ENCODE measurements around the gene E2F8.
"Not testable (repeated sequence)": the region's sequence is repeated elsewhere in the genome, so short reads cannot be mapped to it uniquely, and the experiment has no call there.

E2F8 gene, protein sequence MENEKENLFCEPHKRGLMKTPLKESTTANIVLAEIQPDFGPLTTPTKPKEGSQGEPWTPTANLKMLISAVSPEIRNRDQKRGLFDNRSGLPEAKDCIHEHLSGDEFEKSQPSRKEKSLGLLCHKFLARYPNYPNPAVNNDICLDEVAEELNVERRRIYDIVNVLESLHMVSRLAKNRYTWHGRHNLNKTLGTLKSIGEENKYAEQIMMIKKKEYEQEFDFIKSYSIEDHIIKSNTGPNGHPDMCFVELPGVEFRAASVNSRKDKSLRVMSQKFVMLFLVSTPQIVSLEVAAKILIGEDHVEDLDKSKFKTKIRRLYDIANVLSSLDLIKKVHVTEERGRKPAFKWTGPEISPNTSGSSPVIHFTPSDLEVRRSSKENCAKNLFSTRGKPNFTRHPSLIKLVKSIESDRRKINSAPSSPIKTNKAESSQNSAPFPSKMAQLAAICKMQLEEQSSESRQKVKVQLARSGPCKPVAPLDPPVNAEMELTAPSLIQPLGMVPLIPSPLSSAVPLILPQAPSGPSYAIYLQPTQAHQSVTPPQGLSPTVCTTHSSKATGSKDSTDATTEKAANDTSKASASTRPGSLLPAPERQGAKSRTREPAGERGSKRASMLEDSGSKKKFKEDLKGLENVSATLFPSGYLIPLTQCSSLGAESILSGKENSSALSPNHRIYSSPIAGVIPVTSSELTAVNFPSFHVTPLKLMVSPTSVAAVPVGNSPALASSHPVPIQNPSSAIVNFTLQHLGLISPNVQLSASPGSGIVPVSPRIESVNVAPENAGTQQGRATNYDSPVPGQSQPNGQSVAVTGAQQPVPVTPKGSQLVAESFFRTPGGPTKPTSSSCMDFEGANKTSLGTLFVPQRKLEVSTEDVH

DNA sequence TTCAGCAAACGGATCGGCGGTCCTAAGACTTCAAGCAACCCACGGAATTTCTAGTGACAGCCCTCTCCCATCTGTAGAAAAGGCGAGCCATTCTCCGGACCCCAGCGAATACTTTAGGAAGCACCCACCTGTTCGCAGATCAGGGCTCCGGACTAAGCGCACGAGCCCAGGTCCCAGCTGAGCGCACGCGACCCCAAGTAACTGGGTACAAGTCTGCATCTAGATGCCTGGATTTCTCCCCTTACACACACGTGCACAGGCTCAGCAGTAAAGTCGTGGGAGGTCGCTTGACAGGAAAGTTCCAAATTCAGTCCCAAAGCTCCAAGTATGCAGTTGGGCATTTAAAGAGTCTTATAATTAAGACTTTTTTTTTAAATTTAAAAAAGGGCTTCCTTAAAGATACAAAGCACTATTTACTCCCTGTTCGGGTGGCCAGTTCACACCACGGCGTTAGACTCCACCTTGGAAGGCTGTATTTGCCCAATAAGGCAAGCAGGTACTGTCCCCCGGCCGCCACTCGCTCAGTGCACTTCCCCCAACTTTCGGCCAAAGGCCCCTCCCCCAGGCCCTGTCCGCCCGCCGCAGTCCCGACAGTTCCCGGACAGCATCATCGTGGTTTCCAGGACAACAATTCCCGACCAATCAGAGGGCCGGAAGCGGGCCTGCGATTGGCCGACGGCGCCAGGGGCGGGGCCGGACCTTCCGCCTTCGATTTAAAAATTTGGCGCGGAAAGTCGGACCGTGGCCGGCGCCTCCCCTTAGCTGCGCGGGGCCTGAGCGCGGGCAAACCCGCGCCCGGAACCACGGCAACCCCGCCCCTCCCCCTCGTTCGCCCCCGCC, at the start of gene E2F8:
Gene E2F8 (minus strand): TSS at position 526 of the 840 bp plus-strand sequence. CDS start 824 bp downstream, outside the sequence.
- peak; percentile 64 for DNase-seq (ENCODE audit: low read depth)

DNA sequence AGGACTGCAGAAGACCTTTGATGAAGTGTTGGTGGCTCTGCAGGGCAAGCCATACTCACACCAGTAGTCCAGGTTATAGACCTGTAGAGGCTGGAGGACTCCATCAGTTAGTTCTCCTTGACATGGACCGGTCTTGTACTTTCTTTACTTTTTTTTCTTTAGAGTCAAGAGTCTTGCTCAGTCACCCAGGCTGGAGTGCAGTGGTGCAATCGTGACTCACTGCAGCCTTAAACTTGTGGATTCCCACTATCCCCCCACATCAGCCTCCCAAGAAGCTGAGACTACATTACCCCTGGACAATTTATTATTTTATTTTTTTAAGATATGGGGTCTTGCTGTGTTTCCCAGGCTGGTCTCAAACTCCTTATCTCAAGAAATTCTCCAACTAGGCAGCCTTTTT, 49.6 kb upstream of the E2F8 start:
- no peak for DNase-seq (ENCODE audit: low read depth)

DNA sequence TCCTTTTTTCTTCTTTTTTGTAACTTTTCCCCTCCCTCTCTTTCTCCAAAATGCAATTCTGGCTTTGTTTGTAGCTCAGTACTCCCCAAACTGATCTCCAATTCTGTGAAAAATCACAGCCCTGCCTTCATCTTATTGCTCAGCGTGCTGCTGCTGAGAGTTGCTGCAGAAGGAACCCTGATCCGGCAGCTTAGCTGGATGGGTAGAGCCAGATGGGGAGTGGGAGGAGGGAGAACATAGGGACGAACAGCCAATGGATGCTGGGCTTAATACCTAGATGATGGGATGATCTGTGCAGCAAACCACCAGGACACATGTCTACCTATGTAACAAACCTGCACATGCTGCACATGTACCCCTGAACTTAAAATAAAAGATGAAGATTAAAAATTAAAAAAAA, 47.5 kb upstream of the E2F8 start:
- DNase-seq (ENCODE audit: low read depth): no peak

DNA sequence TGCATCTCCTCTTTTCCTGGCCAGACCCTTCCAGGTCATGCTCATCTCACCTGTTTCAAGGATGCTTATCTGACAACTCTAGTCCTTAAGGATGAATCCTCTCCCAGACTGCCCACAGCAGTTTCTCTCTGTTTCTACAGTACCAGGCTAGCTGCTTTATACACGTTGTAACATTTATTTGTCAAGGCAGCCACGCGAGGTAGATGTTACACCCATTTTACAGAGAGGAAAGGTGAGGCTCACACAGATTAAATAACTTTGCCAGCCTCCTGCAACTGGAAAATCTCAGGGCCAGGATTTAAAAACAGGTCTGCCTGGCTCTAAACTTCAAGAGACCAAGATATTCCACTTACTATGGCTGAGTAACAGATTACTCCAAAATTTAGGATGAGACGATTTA, 45.7 kb upstream of the E2F8 start:
- no peak for DNase-seq (ENCODE audit: low read depth)

DNA sequence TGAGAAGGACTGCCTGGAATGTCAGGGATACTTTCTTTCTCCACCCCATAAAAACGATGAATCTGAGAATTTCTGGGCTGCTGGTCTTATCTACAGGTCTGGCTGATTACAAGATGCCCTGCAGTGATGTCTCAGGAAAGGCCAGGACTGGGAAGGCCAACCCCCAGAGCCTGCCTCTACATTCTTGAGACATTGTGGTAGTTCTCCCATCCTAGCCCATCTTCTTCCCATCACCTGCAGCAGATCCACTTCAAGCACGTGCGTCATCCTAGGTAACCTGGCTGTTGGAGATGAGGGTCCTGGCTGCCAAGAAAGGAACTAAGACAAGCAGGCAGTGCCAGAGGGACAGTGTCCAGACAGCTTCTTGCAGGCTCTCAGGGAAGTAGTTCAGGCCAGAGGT, 44.1 kb upstream of the E2F8 start:
- DNase-seq (ENCODE audit: low read depth): no peak

DNA sequence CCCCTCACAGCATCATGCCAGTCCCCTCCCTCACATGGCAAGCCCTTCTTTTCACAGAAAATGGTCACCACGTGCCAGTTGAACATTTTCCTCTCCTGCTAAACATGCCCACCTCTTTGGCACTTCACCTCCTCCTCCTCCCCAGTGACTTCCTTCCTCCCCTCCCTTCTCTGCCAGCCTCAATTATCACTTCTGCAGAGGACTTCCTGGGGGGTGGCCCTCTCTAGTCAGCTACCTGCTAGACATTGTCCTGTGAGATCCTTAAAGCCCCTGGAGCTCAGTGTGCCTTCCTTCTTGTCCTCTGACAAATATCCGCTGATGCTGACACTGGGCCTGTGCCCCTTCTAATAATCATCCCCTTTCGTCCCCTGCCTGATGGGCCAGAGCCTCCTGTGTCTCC, 43.2 kb upstream of the E2F8 start:
- DNase-seq (ENCODE audit: low read depth): no peak

DNA sequence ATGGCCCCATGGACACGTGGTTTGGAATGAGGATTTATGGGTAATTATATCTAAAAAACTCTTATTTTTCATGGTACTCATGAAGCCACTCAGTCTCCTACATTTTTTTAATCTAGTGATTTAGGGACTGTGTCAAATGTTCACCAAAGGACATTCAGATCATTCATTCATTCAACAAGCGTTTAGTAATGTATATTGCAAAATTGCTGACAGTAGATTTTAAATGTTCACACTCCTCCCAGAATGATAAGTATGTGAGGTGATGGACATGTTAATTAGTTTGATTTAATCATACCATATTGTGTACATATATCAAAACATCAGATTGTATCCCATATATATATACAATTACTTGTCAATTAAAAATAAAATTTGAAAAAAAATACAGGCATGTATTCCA, 40.8 kb upstream of the E2F8 start:
- DNase-seq (ENCODE audit: low read depth): no peak

DNA sequence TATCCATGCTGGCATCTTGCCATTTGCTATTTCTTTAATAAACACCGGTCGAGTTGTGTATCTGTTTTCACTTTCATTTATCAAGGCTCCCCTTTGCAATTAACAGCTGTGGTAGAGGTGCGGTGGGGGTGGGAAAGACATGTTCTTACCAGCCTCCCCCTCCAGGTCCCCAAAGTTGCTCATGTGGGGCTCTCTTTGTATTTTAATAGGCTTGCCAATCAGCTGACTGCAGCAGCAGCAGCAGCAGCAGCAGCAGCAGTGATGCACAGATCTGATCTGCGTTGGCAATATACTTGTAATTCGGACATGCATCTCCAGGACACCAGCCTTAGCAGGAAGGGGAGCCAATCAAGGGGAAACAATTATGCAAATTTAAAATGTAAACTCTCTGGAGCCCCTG, 40.3 kb upstream of the E2F8 start:
- DNase-seq (ENCODE audit: low read depth): no peak

DNA sequence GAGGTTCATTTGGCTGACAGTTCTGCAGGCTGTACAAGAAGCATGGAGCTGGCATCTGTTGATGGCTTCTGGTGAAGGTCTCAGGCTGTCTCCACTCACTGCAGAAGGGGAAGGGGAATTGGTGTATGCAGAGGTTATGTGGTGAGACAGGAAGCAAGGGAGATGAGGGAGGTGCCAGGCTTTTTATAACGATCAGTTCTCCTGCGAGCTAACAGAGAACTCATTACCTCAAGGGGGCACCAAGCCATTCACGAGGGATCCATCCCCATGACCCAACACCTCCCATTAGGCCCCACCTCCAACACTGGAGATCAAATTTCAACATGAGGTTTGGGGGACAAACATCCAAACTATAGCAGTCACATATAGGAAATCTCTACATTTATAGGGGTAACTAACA, 38.7 kb upstream of the E2F8 start:
- DNase-seq (ENCODE audit: low read depth): no peak

DNA sequence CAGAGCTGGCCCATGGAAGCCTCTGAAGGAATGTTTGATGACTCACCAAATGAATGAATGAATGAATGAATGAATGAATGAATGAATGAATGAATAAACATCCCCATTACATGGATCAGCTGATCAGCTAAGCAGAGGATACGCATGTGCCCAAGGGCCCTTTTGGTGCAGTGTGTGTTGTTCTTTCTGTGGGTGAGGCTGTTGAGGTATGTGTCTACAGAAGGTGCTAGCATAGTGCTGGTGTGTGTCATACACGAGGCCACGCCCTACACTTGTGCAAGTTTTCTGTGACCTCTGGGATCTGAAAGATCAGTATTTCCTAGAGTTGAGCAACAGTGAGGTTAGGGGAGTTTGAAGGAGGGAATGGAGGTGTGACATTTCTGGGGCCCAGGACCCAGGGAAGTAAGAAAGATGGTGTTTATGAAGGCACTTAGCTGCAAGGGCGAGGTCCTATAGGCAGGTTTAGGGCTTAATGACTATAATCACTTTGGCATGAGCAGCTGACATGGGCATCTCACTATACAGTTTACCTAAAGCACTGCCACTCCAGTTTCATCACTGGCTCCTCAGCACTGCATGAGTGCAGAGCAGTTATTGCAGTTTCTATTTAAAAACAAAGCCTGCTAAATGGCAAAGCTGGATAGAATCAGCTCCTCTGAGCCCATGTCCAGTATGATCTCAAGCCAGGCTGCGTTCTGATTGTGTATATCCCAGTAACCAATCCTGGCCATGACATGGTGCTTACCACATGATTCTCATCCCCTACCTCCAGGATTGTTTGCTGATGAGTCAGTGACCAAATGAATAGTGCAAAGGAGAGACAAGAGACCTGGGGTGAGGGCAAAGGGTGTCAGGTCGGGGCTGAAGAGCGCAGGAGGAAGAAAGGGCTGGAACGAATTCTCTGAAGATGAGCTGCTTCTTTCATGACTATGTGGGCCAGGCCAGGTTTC, 36.4 kb upstream of the E2F8 start:
- no peak for DNase-seq (ENCODE audit: low read depth)

DNA sequence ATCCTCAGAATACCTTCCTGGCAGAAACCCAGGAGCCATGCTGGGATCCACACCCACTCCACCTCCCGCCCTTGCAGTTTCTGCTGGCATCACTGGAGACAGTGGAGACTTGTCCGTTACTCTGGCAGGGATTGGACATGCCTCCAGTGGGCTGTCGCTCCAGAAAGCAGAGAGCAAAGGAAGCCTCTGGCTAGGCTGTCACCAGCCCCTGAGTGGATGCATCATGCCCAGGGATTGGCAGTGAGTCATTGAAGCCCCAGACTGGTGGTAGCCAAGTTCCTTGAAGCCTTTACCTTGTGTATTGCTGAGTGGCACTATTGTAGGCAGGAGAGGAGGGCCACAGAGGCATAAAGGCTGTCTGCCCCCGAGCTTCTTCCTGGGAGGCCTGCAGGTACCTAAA, 34.8 kb upstream of the E2F8 start:
- no peak for DNase-seq (ENCODE audit: low read depth)

DNA sequence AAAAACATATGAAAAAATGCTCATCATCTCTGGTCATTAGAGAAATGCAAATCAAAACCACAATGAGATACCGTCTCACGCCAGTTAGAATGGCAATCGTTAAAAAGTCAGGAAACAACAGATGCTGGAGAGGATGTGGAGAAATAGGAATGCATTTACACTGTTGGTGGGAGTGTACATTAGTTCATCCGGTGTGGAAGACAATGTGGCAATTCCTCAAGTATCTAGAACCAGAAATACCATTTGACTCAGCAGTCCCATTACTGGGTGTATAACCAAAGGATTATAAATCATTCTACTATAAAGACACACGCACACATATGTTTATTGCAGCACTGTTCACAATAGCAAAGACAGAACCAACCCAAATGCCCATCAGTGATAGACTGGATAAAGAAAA, 32.5 kb upstream of the E2F8 start:
- DNase-seq (ENCODE audit: low read depth): not testable (repeated sequence)

DNA sequence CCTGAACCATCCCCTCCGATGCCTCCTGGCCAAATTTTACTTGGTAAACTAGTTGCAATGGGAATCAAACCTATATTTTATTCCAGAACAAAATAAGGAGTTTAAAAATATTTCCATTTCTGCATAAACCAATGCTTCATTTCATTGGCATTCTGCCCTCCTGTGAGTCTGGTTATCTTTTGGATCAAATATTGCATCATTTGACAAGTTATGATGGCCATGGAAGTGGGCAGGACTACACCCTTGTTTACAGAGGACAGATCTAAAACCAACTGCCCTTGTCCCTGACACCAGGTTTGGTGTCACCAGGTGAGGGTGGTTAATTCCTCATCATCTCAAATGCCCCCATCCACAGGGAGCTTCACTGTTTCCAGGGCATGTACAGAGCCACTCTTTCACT, 28.2 kb upstream of the E2F8 start:
- no peak for DNase-seq (ENCODE audit: low read depth)

DNA sequence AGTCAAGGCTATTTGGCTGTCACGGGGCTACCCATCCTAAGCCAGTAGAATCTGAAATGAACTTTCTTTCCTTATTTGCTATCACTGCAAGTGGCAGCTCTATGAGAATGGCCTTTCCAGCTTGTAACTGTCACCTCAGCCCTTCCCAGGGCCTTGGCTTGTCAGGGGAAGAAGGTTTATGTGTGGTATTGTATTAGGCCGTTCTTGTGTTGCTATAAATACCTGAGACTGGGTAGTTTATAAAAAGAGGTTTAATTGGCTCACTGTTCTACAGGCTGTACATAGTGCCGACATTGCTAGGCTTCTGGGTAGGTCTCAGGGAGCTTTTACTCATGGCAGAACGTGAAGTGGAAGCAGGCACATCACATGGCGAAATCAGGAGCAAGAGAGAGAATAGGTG, 26.8 kb upstream of the E2F8 start:
- DNase-seq (ENCODE audit: low read depth): no peak

DNA sequence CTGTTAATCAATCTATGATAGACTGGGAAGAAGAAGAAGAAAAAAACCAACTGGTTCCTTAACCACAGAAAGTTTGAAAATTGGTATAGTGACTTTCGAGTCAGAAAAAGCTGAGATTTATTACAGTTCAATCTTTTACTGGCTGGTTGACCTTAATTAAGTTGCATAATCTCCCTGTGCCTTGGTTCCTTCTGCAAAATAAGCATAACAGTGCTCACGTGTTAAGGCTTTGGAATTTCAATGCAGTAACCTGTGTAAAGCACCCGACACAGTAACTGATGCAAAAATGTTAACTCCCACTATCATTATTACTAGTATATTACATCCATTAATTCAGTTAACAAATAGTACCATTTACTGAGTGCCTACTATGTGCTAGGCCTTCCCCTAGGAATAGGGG, 22.6 kb upstream of the E2F8 start:
- DNase-seq (ENCODE audit: low read depth): no peak

DNA sequence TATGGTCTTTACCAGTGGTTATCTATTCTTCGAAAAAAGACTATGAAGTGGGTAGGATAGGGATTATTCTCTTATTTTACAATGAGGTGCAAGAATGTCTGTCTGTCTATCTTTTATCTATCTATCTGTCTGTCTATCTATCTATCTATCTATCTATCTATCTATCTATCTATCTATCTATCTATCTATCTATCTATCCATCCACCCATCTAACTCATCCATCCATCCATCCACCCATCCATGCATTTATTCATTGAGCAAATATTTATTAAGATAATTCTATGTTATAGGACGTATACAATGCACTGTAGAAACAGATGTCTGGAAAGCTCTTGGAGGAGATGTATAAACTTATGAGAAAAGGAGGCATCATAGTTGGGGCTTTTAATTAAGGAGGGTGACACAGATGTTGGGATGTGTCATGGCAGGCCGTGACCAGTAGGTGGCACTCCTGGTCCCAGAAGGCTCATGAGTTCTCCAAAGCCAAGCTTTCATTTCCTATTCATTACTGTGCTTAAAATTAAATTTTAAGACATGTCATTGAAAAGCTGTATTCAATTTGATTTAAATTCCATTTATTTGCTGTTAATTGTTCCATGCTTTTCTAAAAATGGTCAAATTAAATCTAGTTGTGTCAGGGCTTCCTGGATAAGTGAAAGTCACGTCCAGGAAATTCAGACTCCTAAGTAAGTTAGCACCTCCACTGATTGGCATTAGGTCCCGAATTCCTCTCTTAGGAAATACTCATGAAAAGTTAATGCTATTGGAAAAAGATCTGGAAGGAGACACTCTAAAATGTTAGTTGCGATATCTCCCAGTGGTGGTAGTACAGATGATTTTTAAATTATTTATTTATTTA, 19.0 kb upstream of the E2F8 start:
- DNase-seq (ENCODE audit: low read depth): peak; percentile 28

DNA sequence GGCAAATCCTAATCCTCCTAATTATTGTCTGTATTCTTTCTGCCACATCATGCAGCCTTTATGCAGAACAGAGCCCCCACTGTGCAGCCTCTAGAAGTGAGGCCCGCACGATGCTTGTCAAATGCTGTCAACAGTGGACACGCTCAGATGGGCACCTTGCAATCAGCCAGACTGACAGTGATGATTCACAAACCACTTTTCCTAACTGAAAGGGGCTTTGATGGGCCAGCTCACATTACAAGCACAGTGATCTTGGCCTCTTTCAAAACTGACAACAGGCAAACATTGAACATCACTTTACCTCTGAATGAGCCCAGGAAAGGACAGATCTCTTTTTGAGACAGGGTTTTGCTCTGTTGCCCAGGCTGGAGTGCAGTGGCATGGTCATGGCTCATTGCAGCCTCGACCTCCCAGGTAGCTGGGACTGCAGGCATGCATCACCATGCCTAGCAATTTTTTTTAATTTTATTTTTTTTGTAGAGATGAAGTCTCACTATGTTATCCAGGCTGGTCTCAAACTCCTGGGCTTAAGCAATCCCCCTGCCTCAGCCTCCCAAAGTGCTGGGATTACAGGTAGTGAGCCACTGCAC, 18.0 kb upstream of the E2F8 start:
- no peak for DNase-seq (ENCODE audit: low read depth)

DNA sequence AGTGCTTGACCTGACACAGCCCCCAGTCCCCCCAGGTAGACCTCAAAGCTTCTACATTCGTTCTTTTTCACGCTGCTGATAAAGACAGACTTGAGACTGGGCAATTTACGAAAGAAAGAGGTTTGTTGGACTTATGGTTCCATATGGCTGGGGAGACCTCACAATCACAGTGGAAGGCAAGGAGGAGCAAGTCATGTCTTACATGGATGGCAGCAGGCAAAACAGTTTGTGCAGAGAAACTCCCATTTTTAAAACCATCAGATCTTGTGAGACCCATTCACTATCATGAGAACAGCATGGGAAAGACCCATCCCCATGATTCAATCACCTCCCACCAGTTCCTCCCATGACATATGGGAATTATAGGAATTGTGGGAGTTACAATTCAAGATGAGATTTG, 13.7 kb upstream of the E2F8 start:
- DNase-seq (ENCODE audit: low read depth): not testable (repeated sequence)

DNA sequence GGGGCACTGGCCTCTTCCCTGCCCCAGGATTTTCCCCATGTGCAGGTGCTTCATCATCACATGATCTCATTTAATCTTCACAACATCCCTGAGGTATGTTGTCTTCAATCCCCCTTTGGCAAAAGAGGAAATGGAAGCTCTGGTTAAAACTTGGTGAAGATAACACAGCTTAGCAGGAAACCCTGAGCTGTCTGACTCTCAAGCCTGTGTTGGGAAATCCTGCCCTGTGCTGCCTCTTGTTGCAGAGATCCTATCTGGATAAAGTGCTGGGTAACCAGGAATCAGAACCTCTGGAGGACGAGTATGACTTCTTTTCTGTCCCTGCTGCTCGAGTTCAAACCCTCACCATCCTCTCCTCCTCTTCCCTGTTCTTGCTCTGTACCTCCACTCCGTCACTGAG, 13.1 kb upstream of the E2F8 start:
- no peak for DNase-seq (ENCODE audit: low read depth)
